Stimulated activated CD8-positive, alpha-beta memory T cell treated with anti-CD3 and anti-CD28 coated beads, Interleukin-15, amount 100 ng/mL, for 4 hours (primary cell): ENCODE data around the gene SPAG7.

Experiments used
- DNase-seq, 2 donors: peaks; one replicate each; pipeline ENCODE4 v3.0.0-alpha.2; 2020; ENCODE audit warnings: low read depth in 2 of 2

Gene SPAG7

DNA sequence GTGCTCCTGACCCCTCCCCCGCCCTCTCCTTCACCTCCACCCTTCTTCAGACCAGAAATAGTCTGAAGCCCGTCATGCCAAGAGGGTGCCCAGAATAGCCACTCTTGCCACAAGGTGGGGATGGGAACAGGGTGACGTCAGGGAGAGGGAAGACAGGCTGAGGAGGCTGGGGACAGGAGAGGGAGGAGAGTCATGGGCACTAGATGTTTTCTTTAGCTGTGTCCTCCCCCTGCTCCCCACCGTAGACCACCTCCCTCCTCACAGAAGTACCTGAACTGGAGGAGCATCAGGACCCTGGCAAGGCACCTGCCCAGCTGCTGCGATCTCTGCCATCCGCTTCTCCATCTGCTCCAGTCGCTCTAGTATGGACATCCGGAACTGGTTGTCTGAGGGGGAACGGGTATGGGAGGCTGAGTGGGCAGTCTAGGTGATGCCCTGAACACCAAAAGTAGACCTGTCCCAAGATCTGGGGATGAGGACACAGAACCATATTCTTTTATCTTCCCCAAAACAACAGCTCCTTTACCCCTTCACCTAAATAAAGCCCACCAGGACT, 6.6 kb upstream of the SPAG7 start:
- no peak for DNase-seq

DNA sequence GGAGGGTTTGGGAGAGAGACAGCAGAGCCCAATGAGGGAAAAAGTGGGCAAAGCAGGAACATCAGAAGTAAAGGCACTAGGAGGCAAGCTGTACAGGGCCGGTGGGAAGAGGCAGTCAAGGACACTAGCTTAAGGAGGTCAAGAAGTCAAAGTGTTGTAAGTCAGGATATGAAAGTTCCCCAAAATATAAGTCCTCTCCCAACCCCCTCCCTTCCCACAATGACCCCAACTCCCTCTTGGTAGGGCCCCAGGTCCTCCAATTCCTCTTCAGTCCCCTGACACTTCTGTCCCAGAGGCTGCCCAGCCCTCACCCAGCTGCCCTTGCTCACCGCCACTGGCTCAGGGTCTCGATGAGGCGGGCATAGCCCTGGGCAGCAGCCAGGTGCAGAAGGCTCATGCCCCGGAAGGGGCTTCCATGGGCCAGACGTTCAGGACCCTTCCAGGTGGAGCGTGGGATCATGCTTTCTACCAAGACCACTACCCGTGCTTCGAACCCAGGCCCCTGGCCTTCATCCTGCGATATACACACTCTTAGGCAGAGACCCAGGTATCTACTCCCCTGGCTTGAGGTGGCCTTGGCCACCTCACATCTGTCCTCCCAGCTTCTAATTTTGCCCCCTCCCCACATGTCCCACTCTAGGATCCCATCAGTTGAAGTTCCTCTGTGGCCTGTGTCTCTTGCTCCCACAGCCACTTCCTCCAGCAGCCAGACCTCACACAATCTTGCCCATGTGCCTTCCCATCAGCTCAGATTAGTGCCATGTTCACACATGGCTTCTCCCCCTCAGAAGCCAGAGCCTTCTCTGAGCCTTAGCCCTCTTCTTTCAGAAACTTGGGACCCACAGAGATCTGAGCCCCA, 5.9 kb upstream of the SPAG7 start:
- no peak for DNase-seq

DNA sequence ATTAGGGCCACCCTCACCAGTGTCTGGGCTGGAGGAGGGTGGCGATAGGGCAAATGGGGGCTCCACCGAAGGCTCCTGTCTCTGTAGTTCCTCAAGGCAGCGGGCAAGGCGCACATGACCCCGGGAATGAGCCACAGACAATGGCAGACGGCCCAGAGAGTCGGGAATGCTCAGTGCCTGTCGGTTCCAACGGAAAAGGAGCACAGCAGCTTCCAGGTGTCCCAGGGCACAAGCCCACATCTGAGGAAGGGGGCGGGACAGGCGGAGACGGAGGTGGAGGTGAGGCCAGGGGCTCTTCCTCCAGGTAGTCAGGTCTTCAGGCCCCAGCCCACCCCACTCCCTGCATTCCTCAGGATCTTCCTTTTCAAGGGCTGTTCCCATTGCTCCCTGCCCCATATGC, 5.1 kb upstream of the SPAG7 start:
- DNase-seq, result no peak

DNA sequence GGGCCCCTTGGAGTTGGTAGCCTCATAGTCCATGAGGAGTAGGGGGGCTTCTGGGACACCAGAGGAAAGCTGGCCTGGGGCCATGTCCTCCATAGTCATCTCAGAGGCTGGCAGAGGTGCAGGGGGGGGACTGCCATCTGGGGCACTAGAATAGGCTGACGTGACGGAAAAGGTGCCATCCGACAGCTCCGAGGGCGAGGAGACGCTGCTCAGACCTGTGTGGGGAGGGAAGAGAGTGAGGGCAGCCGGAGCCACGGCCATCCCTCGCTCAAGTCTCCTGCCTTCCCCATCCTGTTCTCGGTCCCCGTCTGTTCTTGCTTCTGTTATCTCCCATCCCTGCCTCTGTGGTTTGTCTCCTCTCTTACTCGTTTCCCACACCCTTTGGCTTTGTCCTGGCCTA, 4.7 kb upstream of the SPAG7 start:
- no peak for DNase-seq

DNA sequence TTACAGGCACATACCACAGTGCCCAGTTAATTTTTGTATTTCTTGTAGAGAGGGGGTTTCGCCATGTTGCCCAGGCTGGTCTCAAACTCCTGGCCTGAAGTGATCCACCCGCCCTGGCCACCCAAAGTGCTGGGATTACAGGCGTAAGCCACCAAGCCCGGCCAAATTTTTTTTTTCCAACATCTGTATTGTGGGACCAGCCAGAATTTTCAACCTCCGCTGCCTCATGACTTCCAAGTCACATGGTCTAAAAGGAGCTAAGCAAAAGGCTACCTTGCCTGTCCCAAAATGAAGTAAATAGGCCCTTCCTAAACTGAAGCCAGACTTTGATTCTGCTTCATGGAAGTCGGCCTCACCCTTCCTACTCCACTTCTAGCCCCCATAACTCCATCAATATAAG, 4.2 kb upstream of the SPAG7 start:
- DNase-seq, result no peak

DNA sequence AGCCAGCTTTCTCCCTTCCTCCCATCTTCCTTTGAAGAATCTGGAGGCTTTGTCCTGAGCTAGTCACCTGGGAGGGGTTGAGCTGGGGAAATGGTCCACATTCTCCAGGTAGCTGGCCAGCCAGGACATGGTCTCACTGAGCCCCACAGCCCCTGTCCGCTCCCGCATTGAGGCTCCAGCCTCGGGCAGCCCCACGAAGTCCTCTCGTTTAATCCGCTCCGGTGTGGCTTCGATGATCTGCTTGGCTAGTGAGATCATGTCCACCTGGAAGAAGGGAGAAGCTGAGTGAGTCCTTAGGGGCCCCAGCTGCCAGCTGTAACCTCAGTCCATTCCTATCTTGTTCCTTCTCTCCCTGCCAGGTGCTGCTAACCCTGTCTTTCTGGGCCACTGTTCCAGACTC, 2.7 kb upstream of the SPAG7 start:
- no peak for DNase-seq

DNA sequence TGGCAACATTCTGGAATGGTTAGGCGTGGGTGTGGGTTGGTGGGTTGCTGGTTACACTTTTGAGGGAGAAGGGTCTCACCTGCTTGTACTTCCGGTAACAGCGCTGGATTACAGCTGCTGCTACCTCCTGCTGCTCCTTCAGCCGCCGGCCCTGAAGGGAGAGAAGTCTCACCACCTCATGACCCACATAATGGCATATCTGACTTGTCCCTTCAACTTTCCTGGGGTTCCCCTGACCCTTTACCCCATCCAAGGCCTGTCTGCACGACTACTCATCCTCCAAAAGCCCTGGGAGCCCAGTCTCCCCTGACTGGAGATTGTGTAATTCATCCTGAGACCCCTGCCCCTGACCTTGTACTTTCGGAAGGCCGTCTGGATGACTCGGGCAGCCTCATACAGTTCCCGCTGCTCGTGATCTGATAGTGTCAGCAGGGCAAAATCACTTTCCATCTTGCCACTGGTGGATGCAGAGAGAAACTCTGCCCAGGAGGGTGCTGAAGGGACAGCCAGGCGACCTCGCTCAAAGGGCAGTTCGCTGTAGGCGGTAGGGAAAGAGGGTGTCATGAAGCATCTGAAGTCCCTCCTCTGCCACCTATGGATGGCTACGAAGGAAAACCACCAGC, 2.0 kb upstream of the SPAG7 start:
- no peak for DNase-seq

DNA sequence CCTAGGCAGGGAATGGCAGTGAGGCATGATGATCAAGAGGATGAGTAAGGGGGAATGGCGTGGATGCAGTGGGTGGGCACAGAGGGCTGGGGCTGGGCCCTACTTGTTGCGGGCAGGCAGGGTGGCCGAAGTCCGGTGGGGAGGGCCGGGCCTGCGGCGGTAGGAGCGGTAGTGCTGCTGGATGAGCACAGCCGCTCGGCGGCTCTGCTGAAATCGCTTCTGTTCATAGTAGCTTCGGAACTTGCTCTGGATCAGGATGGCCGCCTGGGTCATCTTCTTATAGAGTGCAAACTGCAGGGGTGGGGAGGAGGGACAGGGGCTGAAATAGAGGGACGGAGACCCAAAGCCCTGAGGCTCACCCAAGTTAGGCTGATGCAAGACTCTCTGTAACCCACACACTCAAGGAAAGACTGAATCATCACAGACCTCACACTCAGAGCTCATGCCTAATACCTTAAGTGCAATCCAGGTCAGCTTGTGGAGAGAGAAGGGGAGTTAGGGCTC, 1.5 kb upstream of the SPAG7 start:
- DNase-seq, result no peak

DNA sequence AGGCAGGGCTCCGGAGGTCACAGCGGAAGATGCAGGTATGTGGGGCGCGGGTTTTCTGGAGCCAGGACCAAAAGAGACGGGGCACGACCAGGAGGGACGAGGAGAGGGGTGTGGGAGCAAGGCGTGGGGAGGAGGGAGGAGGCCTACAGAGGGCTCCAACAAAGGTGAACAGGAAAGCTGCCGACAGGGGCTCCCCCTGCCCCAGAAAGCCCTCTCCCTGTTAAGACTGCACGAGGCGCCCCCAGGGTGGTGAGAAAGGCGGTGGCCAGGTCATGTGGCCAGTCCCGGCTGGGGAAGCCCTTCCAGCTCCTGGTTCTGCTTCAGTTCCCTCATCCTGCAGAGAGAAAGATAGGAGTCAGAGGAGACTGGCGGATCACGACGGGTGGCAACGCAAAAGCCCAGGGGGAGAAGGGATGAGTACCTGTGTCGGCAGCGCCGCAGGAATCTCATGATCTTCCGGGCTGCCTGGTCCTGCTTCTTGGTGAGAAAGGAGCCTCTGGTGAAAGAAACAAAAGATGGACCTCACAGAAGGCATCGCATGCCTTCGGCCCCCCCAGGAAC, 949 bp upstream of the SPAG7 start:
- no peak for DNase-seq

DNA sequence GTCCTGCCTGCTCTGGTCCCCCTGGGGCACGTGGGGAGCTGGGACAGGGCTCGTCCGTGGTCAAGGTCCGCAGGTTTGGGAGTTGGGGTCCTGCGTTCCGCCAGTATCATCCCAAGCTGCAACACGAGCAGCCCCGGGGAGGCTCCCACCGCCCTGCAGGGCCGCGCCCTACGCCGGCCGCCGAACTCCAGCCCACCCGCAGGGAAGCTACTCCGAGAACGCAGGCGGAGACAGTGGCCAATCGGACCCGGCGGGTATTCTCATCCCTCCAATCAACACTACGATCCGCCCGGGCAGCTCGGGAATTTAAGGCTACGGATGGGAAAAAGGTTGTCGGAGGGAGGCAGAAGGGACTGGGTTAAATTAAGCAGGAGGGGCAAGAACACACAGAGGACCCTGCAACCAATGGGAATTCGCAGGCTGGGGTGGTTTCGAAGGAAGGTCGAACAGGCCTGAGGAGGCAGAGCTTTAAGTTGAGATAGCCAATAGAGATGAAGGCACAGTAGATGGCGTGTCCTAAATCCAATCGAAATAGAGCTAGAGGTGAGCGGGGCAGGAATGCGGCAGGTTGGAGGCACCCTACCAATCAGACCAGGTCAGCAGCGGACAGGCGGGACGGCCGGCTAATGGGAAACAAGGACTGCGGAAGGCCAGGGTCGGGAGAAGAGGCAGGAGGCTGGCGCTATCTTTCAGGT, 626 bp downstream of the SPAG7 start:
- peak; percentile 87 to 92 for DNase-seq

DNA sequence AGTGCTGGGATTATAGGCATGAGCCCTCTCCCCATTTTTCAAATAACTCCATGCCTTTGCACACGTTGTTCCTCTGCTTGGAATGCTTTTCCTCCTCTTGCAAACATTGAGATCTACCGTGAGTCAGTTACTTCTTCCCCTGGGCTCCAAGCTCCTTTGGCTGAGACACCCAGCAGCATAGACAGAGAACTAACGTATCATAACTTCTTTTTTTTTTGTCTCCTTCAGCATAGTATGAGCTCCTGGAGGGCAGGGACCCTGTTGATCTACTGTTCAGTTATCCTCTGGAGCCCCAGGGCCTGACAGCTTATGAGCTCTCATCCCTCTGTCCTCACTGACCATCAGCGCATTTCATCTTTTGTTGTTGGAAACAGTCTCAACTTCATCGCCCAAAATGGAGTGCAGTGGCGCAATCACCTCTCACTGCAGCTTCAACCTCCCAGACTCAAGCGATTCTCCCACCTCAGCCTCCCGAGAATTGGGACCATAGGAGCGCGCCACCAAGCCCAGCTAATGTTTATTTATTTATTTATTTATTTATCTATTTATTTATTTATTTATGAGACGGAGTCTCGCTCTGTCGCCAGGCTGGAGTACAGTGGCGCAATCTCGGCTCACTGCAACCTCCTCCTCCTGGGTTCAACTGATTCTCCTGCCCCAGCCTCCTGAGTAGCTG, 2.2 kb downstream of the SPAG7 start:
- DNase-seq, result no peak

DNA sequence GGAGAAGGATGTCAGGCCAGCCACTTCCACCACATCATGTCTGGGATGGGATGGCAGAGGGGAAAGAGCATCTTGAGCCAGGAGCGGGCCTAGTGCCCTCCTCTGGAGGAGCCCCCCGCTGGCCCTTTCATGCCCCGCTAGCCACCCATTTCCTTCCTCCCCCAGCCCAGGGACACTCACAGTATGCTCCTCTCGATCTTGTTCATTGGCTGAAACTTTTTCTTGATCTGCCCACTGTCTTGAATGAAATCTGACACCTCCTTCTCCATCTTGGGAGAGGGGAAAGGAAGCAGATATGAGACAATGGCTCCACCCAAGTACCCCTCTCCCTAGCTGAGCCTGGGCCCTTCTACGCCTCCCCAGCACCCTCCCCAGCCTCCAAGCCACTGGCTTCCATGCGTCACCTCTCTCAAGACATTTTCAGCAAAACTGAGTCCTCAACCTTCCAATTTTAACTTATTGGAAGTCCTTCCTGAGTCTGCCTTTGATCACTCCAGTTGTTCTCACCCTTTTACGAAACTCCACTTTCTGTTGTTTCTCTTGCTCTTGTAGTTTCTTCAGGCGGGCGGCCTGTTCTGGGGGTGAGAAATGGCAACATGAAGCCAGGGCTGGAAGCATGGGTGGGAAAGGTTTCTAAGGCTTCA, 7.2 kb downstream of the SPAG7 start:
- DNase-seq, result no peak

DNA sequence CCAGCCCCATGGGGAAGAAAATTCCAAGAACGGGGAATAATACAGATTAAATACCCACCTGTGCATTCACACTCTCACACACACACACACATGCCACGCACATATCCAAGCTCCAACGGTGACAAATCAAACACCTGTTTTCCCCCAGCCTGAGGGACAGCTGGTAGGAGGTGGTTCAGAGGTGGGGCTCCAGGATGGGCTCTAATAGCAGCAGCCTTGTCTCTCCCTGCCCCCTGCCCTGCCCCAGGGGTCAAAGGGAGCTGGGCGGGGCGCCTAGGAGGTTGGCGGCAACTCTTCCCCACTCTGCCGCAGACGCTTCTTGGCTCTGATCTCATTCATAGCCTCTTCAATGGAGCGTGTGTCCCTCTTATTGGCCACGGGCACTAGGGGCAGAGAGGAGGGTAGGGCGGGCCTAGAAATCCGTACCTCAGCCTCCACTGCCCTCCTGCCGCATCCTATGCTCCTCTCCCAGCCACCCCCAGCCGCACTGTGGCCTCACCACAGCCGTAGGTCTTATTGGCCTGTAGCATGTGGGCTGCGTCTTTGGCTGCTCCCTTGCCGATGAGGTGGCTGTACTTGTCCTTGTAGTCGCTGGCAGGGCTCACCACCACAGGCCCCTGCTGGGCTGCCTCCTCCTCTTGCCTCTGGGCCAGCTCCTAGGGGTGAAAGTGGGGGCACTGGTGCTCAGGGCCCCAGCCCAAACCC, 8.2 kb downstream of the SPAG7 start:
- no peak for DNase-seq

DNA sequence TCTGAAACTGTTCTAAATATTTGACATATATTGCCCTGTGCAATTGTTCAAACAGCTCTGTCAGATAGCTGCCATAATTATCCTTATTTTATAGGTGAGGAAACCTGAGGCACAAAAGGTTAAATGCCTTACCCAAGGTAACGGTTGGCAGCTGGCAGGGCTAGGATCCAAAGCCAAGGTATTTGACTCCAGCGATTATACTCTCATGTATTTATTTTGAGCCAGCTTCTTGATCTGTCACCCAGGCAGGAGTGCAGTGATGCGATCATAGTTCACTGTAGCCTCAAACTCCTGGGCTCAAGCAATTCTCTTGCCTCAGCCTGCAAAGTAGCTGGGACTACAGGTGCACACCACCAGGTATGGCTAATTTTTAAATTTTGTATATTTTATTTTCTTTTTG, 9.5 kb downstream of the SPAG7 start:
- DNase-seq, result no peak

DNA sequence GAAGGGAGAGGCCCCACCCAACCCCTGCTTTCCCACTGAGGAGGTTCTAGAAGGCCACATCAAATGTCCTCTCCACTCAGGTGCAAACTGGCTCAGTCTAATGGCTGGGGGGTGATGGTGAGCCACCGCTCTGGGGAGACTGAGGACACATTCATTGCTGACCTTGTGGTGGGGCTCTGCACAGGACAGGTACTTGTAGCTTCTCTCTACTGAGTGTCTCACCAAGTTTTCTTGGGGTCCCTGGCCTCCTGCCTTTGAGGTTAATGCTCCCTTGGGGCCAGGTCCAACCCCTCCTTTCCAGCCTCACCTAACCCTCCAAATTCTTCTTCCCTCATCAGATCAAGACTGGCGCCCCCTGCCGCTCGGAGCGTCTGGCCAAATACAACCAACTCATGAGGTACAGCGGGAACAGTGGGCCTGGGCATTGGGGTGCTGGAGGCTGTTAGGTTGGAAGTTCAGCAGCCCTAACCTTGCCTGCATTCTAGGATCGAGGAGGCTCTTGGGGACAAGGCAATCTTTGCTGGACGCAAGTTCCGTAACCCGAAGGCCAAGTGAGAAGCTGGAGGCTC, 11.0 kb downstream of the SPAG7 start:
- no peak for DNase-seq

DNA sequence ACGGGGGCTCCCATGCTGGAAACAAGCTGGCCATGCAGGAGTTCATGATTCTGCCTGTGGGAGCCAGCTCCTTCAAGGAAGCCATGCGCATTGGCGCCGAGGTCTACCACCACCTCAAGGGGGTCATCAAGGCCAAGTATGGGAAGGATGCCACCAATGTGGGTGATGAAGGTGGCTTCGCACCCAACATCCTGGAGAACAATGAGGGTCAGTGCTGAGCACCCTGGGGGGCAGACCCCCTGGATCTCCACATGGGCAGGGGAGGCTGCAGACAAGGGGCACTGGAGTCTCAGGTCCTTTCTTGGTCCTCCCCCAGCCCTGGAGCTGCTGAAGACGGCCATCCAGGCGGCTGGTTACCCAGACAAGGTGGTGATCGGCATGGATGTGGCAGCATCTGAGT, 12.5 kb downstream of the SPAG7 start:
- no peak for DNase-seq

DNA sequence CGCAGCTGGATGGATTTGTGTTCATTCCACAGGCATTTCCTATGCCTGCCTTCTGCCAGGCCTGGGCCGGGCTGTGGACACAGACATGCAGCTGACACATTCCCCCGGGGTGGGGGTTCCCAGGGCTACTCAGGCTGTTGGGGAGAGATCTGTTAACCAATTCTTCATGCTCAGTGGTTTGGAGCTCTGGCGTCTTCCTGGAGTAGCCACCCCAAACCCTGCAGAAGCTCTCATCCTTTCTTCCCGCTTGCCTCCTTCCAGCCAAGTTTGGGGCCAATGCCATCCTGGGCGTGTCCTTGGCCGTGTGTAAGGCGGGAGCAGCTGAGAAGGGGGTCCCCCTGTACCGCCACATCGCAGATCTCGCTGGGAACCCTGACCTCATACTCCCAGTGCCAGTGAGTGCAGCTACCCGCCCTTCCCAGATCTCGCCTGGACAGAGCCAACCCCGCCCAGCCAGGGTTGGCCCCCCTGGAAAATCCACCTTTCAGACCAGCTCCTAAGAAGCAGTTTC, 14.1 kb downstream of the SPAG7 start:
- no peak for DNase-seq

DNA sequence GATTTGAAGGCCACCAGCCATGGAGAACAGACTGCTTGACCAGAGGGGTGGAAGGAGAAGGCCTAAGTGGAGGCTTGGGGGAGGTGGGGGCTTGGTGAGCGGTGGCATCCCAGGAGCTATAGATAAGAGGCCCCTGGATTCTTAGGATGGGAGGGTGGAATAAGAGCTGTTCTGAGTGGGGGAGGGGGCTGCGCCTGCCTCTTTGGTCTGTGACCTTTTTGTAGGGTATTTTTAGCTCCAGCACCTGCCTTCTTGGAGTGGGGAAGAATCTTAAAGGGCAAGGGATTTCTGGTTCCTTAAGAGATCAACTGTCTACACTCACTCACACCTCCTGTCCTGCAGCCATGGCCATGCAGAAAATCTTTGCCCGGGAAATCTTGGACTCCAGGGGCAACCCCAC, 16.1 kb downstream of the SPAG7 start:
- DNase-seq, result no peak

DNA sequence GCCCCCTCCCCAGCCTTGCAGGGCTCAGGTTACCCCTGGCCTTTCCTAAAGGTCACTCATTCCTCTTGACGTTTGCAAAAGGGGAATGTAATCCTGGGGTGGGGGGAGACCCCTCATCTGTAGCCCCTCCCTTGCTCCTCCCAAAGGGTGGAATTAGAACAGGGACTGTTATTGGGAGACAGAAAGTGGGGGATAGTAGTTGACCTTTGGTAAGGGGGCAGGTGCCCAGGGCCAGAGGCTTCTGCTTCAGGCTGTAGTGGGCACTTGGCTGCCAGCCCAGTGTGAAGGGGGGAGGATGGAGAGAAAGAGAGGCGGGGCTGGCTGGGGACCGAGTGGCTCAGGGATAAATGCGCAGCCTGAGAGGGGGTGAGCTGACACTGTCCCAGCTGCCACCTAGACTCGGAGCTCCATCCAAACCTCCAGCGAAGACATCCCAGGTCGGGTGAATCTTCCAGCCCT, 16.8 kb downstream of the SPAG7 start, which contains the start of gene ENO3:
Gene ENO3, plus strand, starts transcription at position 374 of the 459 bp plus-strand sequence. CDS start 711 bp downstream, outside the sequence.
- DNase-seq, result no peak
